Measurements from ENCODE around the gene PGM5.

The PGM5 gene

GRCh38 chr9:68498816-68499215, 142.4 kb downstream of the PGM5 start:
- H2AK5ac ChIP-seq (ENCODE audit: low read depth, low read length) = no peak overlapping the region
- no peak overlapping the region for H3K27ac ChIP-seq (replicated peaks; ENCODE audit: low read length)
- no peak overlapping the region for H2AFZ ChIP-seq (ENCODE audit: low read length)

GRCh38 chr9:68500457-68501381, 144.3 kb downstream of the PGM5 start:
- no peaks in the 10 kb centered on the region for H3K36me3 ChIP-seq (replicated peaks in 1 of 2; ENCODE audit: control insufficient read depth in 2 of 2, insufficient read depth in 2 of 2, low read length in 2 of 2)
- no peak for DNase-seq (ENCODE audit: low spot score)
- H3K4ac ChIP-seq (ENCODE audit: low read length) = no peak overlapping the region
- H3K27me3 ChIP-seq (ENCODE audit: control insufficient read depth in 3 of 3, insufficient read depth in 3 of 3, low read depth in 1 of 3, low read length in 3 of 3) = peaks cover 0 to 60% (median 0%) of the 10 kb centered on the region in 3 experiments
- peak overlapping the region; percentile 27 for H4K91ac ChIP-seq (ENCODE audit: low read depth, low read length, poor library complexity)
- no peak overlapping the region for H3K23ac ChIP-seq (ENCODE audit: low read depth, low read length, poor library complexity)
- WGBS, 2 donors (ENCODE audit: extremely low coverage in 2 of 2, insufficient read length in 2 of 2, insufficient replicate concordance in 1 of 2) = no CpG with 5 or more reads among the region's 9 CpGs
- H2AFZ ChIP-seq (ENCODE audit: low read length) = no peak overlapping the region
- no peak overlapping the region for H3K14ac ChIP-seq (ENCODE audit: low read length)
- no peak overlapping the region for H2AK5ac ChIP-seq (ENCODE audit: low read depth, low read length)
- H3K9ac ChIP-seq (ENCODE audit: low read depth, low read length, poor library complexity) = no peak overlapping the region
- H3K4me3 ChIP-seq (ENCODE audit: low read length in 2 of 2) = no peak overlapping the region
- H2BK5ac ChIP-seq (ENCODE audit: low read length) = no peak overlapping the region
- no peak overlapping the region for H3K18ac ChIP-seq (ENCODE audit: low read length)
- H2BK120ac ChIP-seq (ENCODE audit: low read depth, low read length) = no peak overlapping the region
- H2BK15ac ChIP-seq (ENCODE audit: low read length) = no peak overlapping the region
- H3K4me2 ChIP-seq (ENCODE audit: insufficient read depth, low read length, poor library complexity, severe bottlenecking) = no peak overlapping the region
- H3K4me1 ChIP-seq (ENCODE audit: control insufficient read depth in 2 of 2, insufficient read depth in 1 of 2, low read depth in 1 of 2, low read length in 2 of 2) = peaks cover 1 to 2% of the 10 kb centered on the region in 2 donors
- no peak overlapping the region for H2BK12ac ChIP-seq (ENCODE audit: low read length)
- H3K79me1 ChIP-seq (ENCODE audit: low read depth, low read length) = no peaks in the 10 kb centered on the region
- H3K9me3 ChIP-seq (replicated peaks in 1 of 2; ENCODE audit: control insufficient read depth in 2 of 2, insufficient read depth in 1 of 2, low read depth in 1 of 2, low read length in 2 of 2) = no peaks in the 10 kb centered on the region
- H4K8ac ChIP-seq (ENCODE audit: low read depth, low read length) = no peak overlapping the region
- no peak overlapping the region for H3K27ac ChIP-seq (replicated peaks; ENCODE audit: low read length)

More at GRCh38 chr9:68498816-68499215, 142.4 kb downstream of the PGM5 start:
- Histone ChIP-seq H3K9ac (ENCODE audit: low read depth, low read length, poor library complexity) (no peak overlapping the region), H4K8ac (ENCODE audit: low read depth, low read length) (no peak overlapping the region), H3K4me2 (ENCODE audit: insufficient read depth, low read length, poor library complexity, severe bottlenecking) (no peak overlapping the region), H2BK12ac (ENCODE audit: low read length) (no peak overlapping the region), H3K4ac (ENCODE audit: low read length) (no peak overlapping the region), H3K23ac (ENCODE audit: low read depth, low read length, poor library complexity) (no peak overlapping the region), H2BK15ac (ENCODE audit: low read length) (no peak overlapping the region), H2BK120ac (ENCODE audit: low read depth, low read length) (no peak overlapping the region), H4K91ac (ENCODE audit: low read depth, low read length, poor library complexity) (no peak overlapping the region), H3K79me1 (ENCODE audit: low read depth, low read length) (no peaks in the 10 kb centered on the region), H3K4me3 (ENCODE audit: low read length in 2 of 2) (no peak overlapping the region), H3K27me3 (ENCODE audit: control insufficient read depth in 3 of 3, insufficient read depth in 3 of 3, low read depth in 1 of 3, low read length in 3 of 3) (peaks cover 0 to 63% (median 0%) of the 10 kb centered on the region in 3 experiments), H3K4me1 (ENCODE audit: control insufficient read depth in 2 of 2, insufficient read depth in 1 of 2, low read depth in 1 of 2, low read length in 2 of 2) (peaks cover 2 to 4% of the 10 kb centered on the region in 2 donors), H3K14ac (ENCODE audit: low read length) (no peak overlapping the region), H3K36me3 (replicated peaks in 1 of 2; ENCODE audit: control insufficient read depth in 2 of 2, insufficient read depth in 2 of 2, low read length in 2 of 2) (no peaks in the 10 kb centered on the region), H2BK5ac (ENCODE audit: low read length) (no peak overlapping the region), H3K9me3 (replicated peaks in 1 of 2; ENCODE audit: control insufficient read depth in 2 of 2, insufficient read depth in 1 of 2, low read depth in 1 of 2, low read length in 2 of 2) (no peaks in the 10 kb centered on the region), H3K18ac (ENCODE audit: low read length) (no peak overlapping the region)
- WGBS, 2 donors (ENCODE audit: extremely low coverage in 2 of 2, insufficient read length in 2 of 2, insufficient replicate concordance in 1 of 2) = no CpG with 5 or more reads among the region's 2 CpGs
- DNase-seq (ENCODE audit: low spot score) = no peak

GRCh38 chr9:68502279-68502678, 145.9 kb downstream of the PGM5 start:
- no peak overlapping the region for H2AFZ ChIP-seq (ENCODE audit: low read length)
- H3K18ac ChIP-seq (ENCODE audit: low read length) = no peak overlapping the region
- H3K9me3 ChIP-seq (replicated peaks in 1 of 2; ENCODE audit: control insufficient read depth in 2 of 2, insufficient read depth in 1 of 2, low read depth in 1 of 2, low read length in 2 of 2) = no peaks in the 10 kb centered on the region
- H3K27me3 ChIP-seq (ENCODE audit: control insufficient read depth in 3 of 3, insufficient read depth in 3 of 3, low read depth in 1 of 3, low read length in 3 of 3) = peaks cover 0 to 50% (median 0%) of the 10 kb centered on the region in 3 experiments
- no peak overlapping the region for H3K4ac ChIP-seq (ENCODE audit: low read length)
- no peak overlapping the region for H2AK5ac ChIP-seq (ENCODE audit: low read depth, low read length)
- no peak overlapping the region for H2BK15ac ChIP-seq (ENCODE audit: low read length)
- no peak overlapping the region for H2BK12ac ChIP-seq (ENCODE audit: low read length)
- no peak overlapping the region for H4K91ac ChIP-seq (ENCODE audit: low read depth, low read length, poor library complexity)
- no peak overlapping the region for H3K9ac ChIP-seq (ENCODE audit: low read depth, low read length, poor library complexity)
- H3K27ac ChIP-seq (replicated peaks; ENCODE audit: low read length) = no peak overlapping the region
- peaks cover 1 to 2% of the 10 kb centered on the region in 2 donors for H3K4me1 ChIP-seq (ENCODE audit: control insufficient read depth in 2 of 2, insufficient read depth in 1 of 2, low read depth in 1 of 2, low read length in 2 of 2)
- WGBS, 2 donors (ENCODE audit: extremely low coverage in 2 of 2, insufficient read length in 2 of 2, insufficient replicate concordance in 1 of 2) = no CpG with 5 or more reads among the region's 4 CpGs
- no peak overlapping the region for H2BK120ac ChIP-seq (ENCODE audit: low read depth, low read length)
- H3K14ac ChIP-seq (ENCODE audit: low read length) = no peak overlapping the region
- no peak overlapping the region for H3K4me3 ChIP-seq (ENCODE audit: low read length in 2 of 2)
- no peak for DNase-seq (ENCODE audit: low spot score)
- H3K4me2 ChIP-seq (ENCODE audit: insufficient read depth, low read length, poor library complexity, severe bottlenecking) = no peak overlapping the region
- H3K23ac ChIP-seq (ENCODE audit: low read depth, low read length, poor library complexity) = no peak overlapping the region
- H2BK5ac ChIP-seq (ENCODE audit: low read length) = no peak overlapping the region
- no peaks in the 10 kb centered on the region for H3K79me1 ChIP-seq (ENCODE audit: low read depth, low read length)
- no peak overlapping the region for H4K8ac ChIP-seq (ENCODE audit: low read depth, low read length)
- H3K36me3 ChIP-seq (replicated peaks in 1 of 2; ENCODE audit: control insufficient read depth in 2 of 2, insufficient read depth in 2 of 2, low read length in 2 of 2) = no peaks in the 10 kb centered on the region

GRCh38 chr9:68505681-68506409, 149.4 kb downstream of the PGM5 start:
- H3K4me2 ChIP-seq (ENCODE audit: insufficient read depth, low read length, poor library complexity, severe bottlenecking) = no peak overlapping the region
- H3K4ac ChIP-seq (ENCODE audit: low read length) = no peak overlapping the region
- no peak overlapping the region for H2BK15ac ChIP-seq (ENCODE audit: low read length)
- H3K79me1 ChIP-seq (ENCODE audit: low read depth, low read length) = no peaks in the 10 kb centered on the region
- no peak overlapping the region for H3K23ac ChIP-seq (ENCODE audit: low read depth, low read length, poor library complexity)
- H3K18ac ChIP-seq (ENCODE audit: low read length) = no peak overlapping the region
- no peak overlapping the region for H2BK12ac ChIP-seq (ENCODE audit: low read length)
- no peak overlapping the region for H2AFZ ChIP-seq (ENCODE audit: low read length)
- peaks cover 6 to 17% of the 10 kb centered on the region in 2 donors for H3K4me1 ChIP-seq (ENCODE audit: control insufficient read depth in 2 of 2, insufficient read depth in 1 of 2, low read depth in 1 of 2, low read length in 2 of 2)
- H2AK5ac ChIP-seq (ENCODE audit: low read depth, low read length) = no peak overlapping the region
- no peak overlapping the region for H4K8ac ChIP-seq (ENCODE audit: low read depth, low read length)
- no peaks in the 10 kb centered on the region for H3K36me3 ChIP-seq (replicated peaks in 1 of 2; ENCODE audit: control insufficient read depth in 2 of 2, insufficient read depth in 2 of 2, low read length in 2 of 2)
- WGBS, 2 donors (ENCODE audit: extremely low coverage in 2 of 2, insufficient read length in 2 of 2, insufficient replicate concordance in 1 of 2) = no CpG with 5 or more reads among the region's 4 CpGs
- H3K14ac ChIP-seq (ENCODE audit: low read length) = no peak overlapping the region
- peaks cover 0 to 23% (median 0%) of the 10 kb centered on the region in 3 experiments for H3K27me3 ChIP-seq (ENCODE audit: control insufficient read depth in 3 of 3, insufficient read depth in 3 of 3, low read depth in 1 of 3, low read length in 3 of 3)
- no peak overlapping the region for H3K4me3 ChIP-seq (ENCODE audit: low read length in 2 of 2)
- no peak overlapping the region for H3K27ac ChIP-seq (replicated peaks; ENCODE audit: low read length)
- no peak overlapping the region for H4K91ac ChIP-seq (ENCODE audit: low read depth, low read length, poor library complexity)
- no peaks in the 10 kb centered on the region for H3K9me3 ChIP-seq (replicated peaks in 1 of 2; ENCODE audit: control insufficient read depth in 2 of 2, insufficient read depth in 1 of 2, low read depth in 1 of 2, low read length in 2 of 2)
- no peak overlapping the region for H2BK120ac ChIP-seq (ENCODE audit: low read depth, low read length)
- H2BK5ac ChIP-seq (ENCODE audit: low read length) = no peak overlapping the region
- no peak overlapping the region for H3K9ac ChIP-seq (ENCODE audit: low read depth, low read length, poor library complexity)
- no peak for DNase-seq (ENCODE audit: low spot score)

Data from neuronal stem cell (in vitro differentiated cells).